NCI-H774 (cell line): ENCODE measurements around the gene USP6.
"Not testable (repeated sequence)": the region's sequence is repeated elsewhere in the genome, so short reads cannot be mapped to it uniquely, and the experiment has no call there.

Experiments
- DNase-seq: peaks from one replicate; lab custom pipeline; 2025; lab: John Stamatoyannopoulos, UW

Gene USP6

DNA sequence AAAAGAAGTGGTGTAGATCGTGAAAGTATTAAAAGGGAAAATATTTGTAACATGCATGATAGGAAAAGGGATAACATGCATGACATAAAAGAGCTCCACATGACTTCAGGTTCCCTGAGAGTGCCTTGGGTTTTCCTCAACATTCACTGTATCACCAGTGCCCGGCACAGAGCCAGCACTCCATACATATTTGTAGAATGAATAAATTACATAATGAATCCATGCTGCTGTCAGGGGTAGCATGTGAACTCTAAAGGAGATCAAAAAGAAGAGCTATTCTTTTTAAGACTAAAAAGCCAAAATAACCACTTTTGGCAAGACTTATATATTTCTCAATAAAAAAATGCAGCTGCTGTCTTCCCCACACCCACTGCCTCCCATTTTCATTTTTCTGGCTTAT, 78.5 kb downstream of the USP6 start:
- no peak for DNase-seq

- no peak for DNase-seq
Measured at GRCh38 chr17:5198472-5198871, 82.6 kb downstream of the USP6 start.

DNA sequence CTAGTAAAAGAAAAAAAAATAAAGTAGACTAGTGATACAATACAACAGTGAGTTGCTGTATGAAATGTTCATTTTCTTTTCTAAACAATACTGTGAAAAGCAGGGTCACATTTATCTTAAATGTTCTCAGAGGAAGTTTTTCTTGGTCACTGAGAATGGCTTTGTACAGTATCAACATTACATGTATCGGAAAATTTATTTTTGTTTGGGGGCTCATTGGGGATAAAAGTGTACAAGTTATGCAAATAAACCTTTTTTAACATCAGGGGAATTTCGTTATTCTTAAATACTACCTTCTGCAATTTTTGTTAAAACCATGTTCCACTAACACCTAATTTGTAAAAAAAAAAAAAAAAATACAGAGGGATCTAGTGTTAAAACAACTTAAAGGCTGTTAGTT, 84.5 kb downstream of the USP6 start:
- DNase-seq: no peak

- DNase-seq: no peak
Measured at GRCh38 chr17:5201011-5201410, 85.2 kb downstream of the USP6 start.

DNA sequence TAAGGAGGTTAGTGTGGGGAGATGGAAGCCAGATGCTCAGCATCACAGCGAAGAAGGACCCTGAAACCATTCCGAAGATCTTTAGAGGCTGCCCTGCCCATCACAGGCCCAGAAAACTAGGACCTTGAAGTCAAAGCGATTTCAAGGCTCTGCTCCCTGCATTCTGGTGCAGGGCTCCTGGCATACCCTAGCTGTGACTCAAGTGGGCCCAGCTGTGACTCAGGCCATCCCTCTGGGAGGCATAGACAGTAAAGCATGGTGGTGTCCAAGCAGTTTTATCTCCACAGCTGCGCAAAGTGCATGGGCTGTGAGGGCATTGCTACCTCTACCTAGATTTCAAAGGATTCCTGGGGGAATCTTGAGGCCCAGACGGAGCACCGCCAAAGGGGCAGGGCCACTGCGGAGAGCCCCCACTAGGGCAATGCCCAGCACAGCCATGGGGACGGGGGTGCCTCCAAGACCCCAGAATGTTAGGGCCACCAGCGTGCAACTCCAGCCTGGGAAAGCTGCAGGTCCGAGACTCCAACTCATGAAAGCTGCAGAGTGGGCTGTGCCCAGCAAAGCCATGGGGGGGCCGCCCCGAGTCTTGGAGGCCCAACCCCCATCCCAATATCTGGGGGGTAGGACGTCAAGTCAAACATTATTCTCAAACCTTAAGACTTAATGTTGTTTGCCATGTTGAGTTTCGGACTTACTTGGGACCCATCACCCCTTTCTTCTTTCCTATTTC, 87.5 kb downstream of the USP6 start:
- no peak for DNase-seq

- DNase-seq: no peak
Measured at GRCh38 chr17:5203908-5204294, 88.1 kb downstream of the USP6 start.

DNA sequence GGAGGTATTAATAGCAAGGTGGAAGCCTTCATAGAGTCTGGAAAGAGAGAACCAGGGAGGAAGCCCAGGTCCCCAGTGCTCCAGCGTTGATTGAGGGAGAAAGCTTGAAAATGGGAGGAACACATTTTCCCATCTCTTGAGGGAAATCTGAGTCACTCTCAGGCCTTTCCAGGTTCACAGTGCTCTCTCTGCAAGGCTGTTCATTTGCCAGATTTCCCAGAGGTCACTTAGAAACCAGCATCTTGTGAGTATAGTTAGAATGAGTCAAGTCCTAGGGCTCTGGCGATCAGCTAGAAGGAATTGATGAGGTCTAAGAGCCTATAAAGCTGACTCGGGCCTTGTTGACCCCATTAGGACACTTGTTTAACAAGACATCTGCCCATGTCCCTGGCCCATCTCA, 93.6 kb downstream of the USP6 start:
- DNase-seq: no peak

DNA sequence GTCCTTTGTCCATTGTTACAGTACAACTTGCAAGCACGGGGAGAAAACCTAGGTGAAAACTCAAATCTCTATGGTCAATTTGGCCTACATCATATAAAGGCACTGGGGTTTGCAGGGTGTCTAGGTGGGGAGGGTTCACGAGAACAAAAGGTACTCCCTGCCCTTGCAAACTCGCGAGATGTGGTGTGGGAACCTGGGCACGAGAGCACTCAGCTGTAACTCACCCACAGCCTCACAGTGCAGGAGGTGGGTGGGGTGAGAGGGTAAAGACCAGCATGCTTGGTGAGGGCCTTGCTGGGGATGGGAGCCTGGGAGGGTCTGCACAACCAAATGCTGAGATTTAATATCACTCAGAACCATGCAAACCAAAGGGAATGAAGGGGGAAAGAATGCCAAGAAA, 94.3 kb downstream of the USP6 start:
- DNase-seq: no peak

DNA sequence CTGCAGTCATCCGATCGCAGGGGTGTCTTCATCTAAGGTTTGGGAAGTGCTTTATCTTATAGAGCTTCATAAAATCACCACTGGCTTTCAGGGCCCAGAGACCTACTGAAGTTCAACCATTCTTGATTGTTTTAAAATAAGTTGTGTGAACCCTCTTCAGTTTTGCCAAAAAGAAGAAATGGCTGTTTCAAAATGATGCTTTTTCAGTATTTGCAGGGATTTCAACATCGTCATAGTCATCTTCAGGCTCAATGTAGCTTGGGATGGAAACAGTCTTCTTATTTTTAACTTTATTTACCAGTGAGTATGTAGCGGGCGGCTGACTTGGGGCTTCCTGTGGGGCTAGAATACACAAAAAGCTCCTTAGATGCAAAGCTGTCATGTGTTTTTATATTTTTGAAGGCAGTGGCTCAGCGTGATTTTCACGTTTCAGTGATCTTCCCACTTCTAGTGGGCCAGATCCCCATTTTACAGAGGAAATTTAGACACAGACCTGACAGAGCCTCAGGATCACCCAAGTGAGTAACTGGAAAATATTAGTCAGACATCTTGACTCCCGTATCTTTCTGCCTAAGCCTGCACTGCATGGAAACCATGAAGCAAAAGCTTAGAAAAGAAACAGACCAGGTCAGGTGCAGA, 94.9 kb downstream of the USP6 start:
- no peak for DNase-seq

DNA sequence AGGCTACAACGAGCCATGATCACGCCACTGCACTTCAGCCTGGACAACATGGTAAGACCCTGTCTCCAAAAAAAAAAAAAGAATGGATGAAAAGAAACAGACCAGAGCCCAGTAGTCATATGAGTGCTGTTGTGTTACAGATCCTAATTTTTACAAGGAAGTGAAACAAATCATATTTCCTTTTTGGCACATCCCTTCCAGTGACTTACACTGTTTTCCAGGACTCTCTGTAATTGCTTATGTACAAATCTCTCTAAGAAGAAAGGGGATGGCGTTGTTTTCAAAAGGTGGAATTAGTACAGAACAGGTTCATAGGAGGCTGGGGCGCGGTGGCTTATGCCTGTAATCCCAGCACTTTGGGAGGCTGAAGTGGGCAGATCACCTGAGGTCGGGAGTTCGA, 95.6 kb downstream of the USP6 start:
- no peak for DNase-seq

GRCh38 chr17:5217562-5217961, 101.7 kb downstream of the USP6 start:
- not testable (repeated sequence) for DNase-seq

GRCh38 chr17:5219536-5219935, 103.7 kb downstream of the USP6 start:
- DNase-seq: no peak

DNA sequence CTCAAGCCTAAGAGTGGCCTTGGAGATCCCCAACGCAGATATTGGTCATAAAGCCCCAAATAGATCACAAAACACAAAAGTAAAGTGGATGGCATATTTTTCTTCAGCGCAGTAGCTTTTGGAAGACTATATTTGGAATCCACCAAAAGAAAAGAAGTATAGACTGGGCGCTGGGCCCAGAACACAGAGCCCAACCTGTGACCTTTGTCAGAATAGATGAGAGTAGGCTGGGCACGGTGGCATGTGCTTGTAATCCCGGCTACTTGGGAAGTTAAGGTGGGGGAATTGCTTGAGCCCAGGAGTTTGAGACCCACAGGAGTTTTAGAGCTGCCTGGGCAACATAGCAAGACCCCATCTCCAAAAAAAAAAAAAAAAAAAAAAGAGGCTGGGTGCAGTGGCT, 104.2 kb downstream of the USP6 start:
- no peak for DNase-seq

DNA sequence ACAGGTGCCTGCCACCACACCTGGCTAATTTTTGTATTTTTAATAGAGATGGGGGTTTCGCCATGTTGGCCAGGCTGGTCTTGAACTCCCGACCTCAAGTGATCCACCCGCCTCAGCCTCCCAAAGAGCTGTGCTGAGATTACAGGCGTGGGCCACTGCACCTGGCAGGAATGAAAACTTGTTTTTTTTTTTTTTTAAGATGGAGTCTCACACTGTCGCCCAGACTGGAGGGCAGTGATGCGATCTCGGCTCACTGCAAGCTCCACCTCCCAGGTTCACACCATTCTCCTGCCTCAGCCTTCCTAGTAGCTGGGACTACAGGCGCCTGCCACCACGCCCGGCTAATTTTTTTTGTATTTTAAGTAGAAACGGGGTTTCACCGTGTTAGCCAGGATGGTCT, 106.1 kb downstream of the USP6 start:
- DNase-seq: not testable (repeated sequence)
